Suprapubic skin (tissue), 3 donors: ENCODE data around the gene OR52M1.

Source experiments
- POLR2A ChIP-seq, 2 donors: fragments of 450-650 bp; IDR thresholded peaks; one replicate each; pipeline ENCODE4 v1.6.1; 2017; ENCODE audit warnings: antibody characterized with exemption in 2 of 2, mild to moderate bottlenecking in 2 of 2, moderate library complexity in 2 of 2
- TF ChIP-seq, protein P1 (sequence below), 2 donors: fragments of 200-600 bp in 1 of 2; fragments of 450-650 bp in 1 of 2; sonication (generic) in 1 of 2; IDR thresholded peaks; one replicate each; pipeline ENCODE4 v1.5.1; 2016 to 2019; ENCODE audit warnings: antibody characterized with exemption in 2 of 2, mild to moderate bottlenecking in 1 of 2, moderate library complexity in 1 of 2

DNA sequence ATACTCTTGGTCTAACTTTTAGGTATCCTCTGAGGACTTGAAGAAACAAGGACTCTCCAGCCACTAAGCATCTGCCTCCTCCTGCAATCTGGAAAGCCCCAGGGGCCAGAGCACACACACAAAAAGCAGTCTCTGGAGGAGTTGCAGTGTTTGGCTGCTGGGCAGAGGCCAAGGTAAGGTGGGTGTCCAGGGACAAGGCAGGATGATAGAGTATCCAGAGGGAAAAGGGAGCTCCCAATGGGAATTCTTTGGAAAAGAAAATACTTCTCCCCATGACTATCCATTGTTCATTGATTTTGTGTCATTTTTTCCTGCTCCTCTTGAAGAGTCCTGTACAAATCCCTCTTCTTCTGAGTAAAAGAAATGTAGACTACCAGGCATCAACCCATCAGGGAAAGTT is 36.5 kb downstream of the OR52M1 start, which contains the start of gene OR52I2:
- TF ChIP-seq, protein P1, sequence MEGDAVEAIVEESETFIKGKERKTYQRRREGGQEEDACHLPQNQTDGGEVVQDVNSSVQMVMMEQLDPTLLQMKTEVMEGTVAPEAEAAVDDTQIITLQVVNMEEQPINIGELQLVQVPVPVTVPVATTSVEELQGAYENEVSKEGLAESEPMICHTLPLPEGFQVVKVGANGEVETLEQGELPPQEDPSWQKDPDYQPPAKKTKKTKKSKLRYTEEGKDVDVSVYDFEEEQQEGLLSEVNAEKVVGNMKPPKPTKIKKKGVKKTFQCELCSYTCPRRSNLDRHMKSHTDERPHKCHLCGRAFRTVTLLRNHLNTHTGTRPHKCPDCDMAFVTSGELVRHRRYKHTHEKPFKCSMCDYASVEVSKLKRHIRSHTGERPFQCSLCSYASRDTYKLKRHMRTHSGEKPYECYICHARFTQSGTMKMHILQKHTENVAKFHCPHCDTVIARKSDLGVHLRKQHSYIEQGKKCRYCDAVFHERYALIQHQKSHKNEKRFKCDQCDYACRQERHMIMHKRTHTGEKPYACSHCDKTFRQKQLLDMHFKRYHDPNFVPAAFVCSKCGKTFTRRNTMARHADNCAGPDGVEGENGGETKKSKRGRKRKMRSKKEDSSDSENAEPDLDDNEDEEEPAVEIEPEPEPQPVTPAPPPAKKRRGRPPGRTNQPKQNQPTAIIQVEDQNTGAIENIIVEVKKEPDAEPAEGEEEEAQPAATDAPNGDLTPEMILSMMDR (IDR thresholded peaks at IDR 0.05) = no peak
- no peak for TF ChIP-seq POLR2A (IDR thresholded peaks at IDR 0.05)
